ENCODE data around the gene EXOSC2.

DNA sequence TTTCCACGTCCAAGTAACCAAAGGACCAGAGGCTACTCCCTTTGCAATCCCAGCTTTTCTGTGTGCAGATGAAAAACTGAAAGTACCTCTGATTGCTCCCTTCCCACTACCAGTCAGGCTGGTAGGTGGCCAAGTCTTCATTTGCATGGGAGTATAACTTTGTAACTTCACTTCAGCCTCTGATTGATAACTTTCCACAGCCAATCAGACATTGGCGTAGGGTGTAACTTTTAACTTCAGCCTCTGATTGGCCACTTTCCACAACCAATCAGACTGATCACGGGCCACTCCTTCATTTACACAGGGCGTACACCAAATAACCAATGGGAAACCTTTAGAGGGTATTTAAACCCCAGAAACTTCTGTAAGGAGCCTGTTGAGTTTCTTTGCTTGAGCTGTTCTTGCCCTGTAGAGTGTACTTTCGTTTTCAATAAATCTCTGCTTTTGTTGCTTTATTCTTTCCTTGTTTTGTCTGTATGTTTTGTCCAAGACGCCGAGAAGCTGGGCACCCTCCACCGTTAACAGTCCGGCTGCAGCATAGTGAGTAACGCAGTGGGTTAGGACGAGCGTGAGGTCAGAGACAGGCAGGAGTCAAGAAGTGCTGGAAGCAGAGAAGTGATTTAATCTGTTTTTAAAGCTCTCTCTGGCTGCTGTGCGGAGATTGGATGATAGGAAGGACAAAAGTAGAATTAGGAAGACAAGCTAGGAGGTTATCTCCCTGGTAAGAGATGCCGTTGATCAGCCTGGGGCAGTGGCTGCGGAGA, 3.5 kb upstream of the EXOSC2 start:
- TF ChIP-seq, protein P1, sequence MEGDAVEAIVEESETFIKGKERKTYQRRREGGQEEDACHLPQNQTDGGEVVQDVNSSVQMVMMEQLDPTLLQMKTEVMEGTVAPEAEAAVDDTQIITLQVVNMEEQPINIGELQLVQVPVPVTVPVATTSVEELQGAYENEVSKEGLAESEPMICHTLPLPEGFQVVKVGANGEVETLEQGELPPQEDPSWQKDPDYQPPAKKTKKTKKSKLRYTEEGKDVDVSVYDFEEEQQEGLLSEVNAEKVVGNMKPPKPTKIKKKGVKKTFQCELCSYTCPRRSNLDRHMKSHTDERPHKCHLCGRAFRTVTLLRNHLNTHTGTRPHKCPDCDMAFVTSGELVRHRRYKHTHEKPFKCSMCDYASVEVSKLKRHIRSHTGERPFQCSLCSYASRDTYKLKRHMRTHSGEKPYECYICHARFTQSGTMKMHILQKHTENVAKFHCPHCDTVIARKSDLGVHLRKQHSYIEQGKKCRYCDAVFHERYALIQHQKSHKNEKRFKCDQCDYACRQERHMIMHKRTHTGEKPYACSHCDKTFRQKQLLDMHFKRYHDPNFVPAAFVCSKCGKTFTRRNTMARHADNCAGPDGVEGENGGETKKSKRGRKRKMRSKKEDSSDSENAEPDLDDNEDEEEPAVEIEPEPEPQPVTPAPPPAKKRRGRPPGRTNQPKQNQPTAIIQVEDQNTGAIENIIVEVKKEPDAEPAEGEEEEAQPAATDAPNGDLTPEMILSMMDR (IDR thresholded peaks at IDR 0.05) = no peak
- no peak for TF ChIP-seq POLR2A (IDR thresholded peaks at IDR 0.05)

Measured in testis (tissue), 2 donors.